Limb (tissue), 2 donors: ENCODE measurements around the gene MROH9.
A peak's percentile ranks its signal among the peaks of the same experiment; 100 is the strongest.

ENCODE experiments used
- DNase-seq, 2 donors: peaks; one replicate each; pipeline ENCODE4 v3.0.0-alpha.2; 2016; ENCODE audit errors: extremely low spot score in 2 of 2

MROH9 gene

DNA sequence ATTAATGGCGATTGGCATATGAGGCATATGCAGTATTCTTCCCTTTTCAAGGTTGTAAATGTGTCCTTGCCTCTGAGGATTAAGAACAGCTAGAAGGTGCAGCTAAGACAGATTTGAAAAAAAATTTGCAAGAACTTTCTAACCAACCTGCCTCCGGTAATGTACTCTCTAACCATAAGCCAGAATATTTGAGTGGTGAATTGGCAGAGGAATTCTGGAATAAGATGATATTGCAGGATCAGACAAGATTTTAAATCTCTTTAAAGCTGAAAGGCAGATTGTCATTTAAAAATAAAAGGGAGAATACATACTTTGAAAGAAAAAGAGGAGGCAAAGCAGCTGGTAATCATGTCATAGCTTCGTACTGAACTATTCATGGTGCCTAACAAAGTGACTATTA, 29.2 kb downstream of the MROH9 start:
- no peak for DNase-seq

DNA sequence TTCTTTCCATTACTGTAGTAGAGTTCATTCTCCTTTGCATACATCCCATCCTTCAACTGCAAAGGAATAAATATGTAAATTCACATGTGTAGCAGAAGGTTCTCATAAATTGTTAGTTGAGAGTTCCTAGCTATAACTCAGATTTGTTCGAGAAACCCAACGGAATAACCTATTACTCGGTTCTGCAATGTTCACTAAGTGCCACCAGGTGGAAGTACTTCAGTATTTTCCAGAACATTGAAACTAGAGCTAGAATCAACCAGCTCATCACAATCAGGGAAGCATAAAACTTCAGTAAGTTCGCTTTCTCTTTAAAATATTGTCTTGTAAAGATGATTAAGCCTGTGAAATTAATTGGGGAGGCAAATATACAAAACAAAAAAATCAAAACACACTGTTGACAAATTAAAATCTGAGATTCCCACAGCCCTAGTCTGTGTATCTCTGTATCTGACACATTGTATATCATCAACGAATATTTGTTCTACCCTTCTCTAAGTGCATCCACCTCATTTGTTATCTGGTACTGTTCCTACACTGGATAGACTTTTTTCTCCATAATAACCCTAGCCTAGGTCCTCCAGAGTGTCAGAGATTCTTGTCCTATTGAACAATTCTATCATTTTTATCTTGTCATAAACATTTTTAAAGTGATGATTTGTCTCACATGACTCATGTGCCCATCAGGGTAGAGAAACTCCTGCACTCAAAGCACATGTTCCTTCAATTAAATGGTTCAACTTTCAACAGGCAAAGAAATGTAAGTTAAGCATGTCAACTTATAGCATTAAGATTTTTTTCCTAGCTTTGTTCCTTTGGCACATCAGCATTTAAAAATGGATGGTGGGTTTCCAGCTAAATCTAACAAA, 31.9 kb downstream of the MROH9 start:
- peak in 1 of 2 donors; percentile 77 for DNase-seq

DNA sequence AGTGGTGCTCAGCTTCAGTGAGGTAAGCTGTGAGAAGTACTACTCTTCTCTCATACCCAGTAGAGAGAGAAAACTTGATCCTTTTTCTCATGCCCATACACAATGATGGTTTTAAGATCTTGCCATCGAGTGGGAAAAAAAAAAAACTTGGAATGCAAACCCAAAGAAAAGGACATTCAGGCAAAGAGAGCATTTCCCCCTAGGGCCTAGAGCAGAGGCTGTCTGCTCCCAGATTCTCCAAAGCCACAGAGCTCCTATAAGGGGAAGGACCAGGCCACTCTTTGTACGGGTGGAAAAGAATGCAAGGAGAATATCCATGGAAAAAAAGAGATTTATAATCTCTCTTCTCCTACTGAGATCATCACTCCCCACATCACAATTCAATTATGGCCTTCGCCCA, 34.9 kb downstream of the MROH9 start:
- no peak for DNase-seq

DNA sequence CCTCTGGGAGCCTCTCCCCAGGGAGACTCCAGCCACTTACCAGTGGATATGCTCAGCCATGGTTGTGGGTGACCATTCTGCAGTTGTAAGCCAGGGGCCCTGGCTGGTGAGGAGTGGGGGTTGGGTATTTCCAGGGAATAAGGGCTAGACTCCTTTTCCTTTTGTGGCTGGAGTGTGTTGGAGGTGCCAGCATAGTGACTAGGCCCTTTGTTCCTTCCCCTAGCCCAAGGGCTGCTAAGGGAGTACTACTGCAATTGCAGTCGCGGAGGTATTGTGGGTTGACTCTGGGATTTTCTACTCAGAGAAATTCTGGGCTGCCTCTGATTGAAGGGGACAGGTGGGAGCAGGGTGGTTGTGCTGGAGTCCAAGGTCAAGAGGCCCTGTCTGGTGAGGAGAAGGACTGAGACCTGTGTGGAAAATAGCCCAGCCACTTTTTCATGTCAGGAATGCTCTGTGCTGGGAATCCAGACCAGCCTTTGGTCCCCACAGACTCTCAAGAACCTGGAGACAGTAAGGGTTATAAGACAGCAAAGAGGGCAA, 43.1 kb downstream of the MROH9 start:
- DNase-seq: no peak

DNA sequence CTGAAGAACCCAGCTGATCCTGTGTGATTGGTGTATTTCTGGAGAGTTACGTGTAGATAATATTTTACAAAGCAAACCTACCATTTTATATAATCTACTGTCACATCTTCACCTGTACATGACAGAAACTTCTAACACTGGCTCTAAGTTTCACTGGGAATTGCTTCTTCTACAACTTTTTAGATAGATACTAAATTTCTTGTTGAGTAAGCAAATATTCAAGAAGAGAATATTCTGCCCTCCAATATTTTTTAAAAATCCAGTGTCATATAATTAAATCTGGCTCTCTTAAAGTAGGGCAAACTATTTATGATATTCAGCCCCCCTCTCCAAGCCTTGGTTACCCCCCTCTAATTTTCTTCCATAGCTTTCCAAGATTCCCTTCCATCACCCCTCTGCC, 50.1 kb downstream of the MROH9 start:
- no peak for DNase-seq

DNA sequence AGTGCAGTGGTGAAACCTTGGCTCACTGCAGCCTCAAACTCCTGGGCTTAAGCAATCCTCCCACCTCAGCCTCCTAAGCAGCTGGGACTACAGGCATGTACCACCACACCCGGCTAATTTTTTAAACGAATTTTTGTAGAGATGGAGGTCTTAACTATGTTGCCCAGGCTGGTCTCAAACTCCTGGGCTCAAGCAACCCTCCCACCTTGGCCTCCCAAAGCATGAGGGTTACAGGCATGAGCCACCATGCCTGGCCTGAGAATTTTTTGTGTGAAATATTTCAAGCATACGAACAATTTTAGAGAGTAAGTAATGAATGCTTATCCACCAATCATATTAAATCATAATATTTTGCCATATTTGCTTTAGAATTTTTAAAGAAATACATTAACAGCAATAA, 51.6 kb downstream of the MROH9 start:
- DNase-seq: no peak

DNA sequence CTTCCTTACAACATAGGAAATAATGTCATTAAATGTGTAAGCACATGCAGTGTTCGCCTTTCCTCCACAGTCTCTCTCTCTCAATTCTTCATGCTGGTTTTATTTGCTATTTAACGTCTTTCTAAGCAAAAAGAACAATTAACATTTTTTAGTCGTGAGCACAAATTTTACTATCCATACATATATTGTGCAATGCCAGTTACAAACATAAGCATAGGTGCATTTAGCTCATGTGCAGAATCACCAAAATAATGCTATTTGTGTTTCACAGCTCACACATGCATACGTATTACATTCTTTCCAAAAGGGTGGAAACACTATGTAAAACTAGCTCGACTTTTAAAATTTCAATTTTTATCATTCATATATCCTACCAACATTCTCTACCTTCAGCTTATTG, 52.1 kb downstream of the MROH9 start:
- DNase-seq: no peak

DNA sequence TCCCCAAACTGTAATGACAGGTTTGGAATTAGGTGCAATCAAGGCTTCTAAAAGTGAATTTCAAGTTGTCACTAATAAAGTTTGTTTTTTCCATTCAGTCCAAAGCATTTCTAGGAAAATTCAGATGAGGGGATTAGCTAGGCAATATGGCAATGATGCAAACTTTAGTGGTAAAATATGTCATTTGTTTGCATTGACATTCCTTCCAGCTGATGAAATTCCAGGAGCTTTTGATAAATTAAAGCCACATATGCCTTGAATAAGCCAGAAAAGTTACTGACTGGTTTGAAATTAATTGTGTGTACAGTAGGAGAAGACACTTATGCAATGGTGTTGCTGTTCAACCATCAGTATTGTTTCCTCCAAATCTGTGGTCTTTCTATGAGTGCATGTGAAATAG, 57.8 kb downstream of the MROH9 start:
- no peak for DNase-seq

DNA sequence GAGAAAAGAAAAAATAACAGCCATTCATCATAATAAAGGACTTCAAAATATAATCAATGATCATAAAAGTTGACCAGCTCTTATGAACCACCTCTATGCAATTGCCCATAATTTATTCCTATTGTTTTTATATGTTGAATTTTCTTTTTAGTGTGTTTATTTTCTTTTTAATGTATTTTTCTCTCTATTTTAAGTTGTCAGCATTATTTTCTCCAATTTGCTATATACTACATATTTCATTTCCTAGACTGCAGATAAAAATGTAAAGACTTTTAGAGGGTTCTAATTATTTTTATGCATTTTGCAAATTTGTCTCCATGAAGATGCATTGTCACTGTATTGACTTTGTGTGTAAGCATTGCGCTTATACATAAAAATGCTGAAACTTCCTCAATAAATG, 58.4 kb downstream of the MROH9 start:
- no peak for DNase-seq

DNA sequence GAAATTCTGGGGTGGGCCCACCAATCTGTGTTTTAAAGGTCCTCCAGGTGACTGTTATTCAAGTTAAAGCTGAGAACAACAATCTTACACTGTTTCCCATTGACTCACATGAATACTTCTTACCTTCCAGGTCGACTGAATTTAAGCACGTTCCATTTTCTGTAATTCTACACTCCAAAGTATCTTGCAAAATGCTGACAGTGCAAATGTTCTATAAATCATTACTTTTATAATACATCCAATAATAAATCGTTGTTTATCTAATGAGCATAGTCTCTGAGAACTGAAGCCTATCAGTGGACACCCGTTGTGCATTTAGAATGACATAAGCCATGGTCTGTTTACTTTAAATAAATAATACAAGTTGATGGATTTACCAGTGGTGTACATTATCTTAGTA, 79.5 kb downstream of the MROH9 start:
- no peak for DNase-seq

DNA sequence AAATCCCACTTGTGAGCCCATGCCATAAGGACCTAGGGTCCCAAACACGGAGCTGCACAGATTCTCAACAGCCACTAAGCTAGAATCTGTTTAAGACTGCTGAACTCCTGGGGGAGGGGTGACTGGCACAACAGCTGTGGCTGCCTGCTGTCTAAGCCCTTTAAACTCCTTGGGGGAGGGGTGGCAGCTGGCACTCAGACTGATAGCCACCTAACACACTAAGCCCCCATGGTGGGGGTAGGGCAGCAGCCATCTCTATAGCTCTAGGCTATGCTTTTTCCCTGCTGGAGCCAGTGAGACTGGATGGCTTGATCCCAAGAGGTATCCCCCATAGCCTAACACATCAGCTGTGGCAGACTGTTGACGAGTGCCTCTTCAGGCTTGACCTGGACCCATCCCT, 82.1 kb downstream of the MROH9 start:
- DNase-seq: peak in 1 of 2 donors; percentile 37

DNA sequence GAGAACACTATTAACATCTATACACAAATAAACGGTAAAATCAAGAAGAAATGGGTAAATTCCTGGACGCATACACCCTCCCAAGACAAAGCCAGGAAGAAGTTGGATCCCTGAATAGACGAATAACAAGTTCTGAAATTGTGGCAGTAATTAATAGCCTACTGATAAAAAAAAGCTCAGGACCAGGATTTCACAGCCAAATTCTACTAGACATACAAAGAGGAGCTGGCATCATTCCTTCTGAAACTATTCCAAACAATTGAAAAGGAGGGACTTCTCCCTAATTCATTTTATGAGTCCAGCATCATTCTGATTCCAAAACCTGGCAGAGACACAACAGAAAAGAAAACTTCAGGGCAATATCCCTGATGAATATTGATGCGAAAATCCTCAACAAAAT, 84.6 kb downstream of the MROH9 start:
- no peak for DNase-seq

DNA sequence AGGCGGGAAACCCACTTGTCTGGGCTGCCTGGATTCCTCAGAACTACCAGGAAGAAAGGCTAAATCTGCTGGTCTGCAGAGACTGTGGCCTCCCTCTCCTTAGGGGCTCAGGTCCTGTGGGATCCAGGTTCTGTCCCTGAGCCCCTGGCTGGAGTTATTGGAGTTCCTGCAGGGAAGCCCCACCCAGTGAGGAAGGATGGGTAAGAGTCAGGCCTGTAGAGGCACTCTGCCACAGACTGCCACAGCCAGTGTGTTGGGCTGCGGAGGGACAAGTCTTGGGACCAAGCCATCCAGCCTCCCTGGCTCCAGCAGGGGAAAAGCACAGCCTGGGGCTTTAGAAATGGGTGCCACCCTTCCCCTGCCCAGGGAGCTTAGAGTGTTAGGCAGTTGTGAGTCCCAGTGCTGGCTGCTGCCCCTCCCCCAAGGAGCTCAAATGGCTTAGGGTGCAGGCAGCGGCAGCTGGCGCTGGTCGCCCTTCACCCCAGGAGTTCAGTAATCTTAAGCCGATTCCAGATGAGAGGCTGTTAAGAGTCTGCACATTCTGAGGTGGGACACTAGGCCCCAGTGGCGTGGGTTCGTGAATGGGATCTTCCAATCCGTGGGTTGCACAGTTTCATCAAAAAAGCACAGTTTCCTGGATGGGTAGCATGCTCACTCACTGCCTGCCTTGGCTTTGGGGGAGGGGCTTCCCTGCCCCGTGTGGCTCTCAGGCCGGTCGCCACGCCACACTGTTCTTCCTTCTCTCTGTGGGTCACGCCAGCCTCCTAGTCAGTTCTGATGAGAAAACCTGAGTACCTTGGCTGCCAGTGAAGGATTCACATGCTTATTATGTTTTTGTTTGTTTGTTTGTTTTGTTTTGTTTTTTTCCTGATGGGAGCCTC, 97.7 kb downstream of the MROH9 start:
- no peak for DNase-seq

DNA sequence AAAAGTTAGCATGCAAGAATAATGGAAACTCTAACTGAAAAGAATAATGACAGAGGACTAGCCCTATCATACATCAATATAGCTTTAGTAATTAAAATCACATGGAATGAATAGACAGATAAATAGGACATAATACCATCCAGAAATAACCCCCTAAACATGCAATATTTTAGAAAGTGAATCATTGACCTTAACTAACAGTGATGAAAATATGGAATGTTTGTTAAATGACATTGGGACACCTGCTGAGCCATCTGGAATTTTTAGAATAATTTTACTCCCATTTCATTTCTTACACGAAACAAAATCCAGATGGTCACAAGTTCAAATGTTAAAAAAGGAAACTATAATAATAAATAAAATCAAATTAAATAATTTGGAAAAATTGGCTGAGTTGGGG, 102.3 kb downstream of the MROH9 start:
- no peak for DNase-seq

DNA sequence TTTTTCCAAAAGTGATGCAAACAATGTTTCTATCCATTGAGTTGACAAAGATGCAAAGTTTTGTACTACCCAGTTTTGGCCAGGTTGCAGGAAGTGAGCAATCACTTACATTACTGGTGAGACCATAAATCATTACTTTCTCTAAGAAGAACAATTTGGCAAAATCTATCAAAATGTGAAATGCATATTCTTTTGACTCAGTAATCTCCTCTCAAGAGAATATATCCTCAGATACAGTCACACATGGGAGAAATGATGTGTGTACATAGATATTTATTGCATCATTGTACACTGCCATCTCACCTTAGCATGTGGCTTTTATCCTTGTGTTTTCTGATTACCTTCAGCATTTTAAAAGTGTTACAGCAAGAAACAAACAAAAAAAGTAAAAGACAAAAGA, 103.0 kb downstream of the MROH9 start:
- no peak for DNase-seq

DNA sequence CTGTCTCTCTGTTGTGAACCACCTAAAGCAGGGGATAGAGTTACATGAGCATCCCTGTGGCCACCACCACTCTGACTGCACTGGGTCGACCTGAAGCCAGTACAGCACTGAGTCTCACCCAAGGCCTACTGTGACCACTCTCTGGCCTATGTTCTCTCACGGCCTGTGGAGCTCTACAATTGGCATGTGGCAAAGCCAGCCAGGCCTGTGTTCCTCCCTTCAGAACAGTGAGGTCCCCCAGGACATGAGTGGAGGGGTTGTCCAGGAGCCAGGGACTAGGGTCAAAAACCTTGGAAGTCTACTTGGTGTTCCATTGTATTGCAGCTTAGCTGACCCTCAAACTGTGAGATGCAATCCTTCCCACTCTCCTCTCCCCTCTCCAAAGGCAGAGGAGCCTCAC, 112.7 kb downstream of the MROH9 start:
- no peak for DNase-seq

DNA sequence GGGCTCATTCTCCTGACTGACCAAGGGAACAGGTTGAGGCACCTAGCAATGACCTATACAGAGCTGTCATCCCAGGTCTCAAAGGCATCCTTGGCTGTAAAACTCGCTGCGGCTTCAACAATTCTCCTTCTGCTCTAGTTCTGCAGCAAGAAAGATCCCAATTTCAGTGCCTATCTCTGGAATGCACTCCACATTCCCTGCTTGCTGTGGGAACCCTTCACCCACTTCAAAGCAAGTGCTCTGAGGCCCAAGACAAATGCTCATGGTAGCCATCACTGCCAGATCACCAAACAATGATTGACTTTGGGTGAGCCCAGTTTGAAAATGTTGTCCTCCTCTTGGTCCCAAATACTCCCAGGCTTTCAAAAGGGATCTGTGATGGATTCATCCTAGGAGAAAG, 117.6 kb downstream of the MROH9 start:
- no peak for DNase-seq

DNA sequence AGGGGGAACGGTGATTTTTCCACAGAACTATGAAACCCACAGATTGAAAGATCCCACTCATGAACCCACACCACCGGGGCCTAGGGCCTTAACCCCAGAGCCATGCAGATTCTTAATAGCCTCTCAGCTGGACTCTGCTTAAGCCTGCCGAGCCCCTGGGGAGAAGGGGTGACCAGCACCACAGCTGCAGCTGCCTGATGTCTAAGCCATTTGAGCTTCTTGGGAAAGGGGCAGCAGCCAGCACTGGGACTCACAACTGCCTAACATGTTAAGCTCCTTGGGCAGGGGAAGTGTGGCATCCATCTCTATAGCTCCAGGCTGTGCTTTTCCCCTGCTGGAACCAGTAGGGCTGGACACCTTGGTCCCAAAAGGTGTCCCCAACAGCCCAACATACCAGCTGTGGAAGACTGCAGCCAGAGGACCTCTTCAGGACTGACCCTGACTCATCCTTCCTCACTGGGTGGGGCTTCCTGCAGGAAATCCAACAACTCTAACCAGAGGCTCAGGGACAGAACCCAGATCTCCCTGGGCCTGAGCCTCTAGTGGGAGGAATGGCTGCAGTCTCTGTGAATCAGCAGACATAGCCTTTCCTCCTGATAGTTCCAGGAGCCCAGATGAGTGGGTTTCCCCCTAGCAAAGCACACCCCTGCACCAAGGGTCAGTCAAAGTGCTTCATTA, 120.8 kb downstream of the MROH9 start:
- DNase-seq: no peak

DNA sequence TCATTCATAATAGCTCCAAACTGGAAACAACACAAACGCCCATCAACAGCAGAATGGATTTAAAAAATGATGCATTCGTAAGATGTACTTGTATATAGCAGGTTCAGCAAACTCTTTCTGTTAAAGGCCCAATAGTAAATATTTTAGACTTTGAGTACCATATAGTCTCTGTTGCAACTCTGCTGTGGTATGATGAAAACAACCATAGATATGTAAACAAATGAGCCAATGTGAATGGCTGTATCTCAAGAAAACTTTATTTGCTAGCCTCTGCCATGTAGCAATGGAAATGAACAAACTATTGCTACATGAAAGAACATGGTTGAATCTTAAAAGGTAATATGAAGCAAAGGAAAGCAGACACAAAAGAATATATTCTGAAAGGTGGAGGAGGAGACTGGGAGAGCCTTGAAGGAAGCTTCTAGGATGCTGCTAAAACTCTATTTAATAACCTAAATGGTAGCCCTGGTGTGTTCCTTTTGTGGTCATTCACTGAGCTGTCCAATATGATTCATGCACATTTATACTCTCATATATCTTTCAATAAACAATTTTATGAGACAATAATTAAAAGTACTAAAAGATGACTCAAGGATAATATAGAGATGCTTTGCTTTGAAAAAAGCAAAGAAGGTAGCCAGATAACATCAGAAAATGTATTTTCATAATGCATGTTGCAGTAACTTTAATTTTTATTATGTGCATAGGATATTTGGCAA, 126.2 kb downstream of the MROH9 start:
- DNase-seq: no peak

DNA sequence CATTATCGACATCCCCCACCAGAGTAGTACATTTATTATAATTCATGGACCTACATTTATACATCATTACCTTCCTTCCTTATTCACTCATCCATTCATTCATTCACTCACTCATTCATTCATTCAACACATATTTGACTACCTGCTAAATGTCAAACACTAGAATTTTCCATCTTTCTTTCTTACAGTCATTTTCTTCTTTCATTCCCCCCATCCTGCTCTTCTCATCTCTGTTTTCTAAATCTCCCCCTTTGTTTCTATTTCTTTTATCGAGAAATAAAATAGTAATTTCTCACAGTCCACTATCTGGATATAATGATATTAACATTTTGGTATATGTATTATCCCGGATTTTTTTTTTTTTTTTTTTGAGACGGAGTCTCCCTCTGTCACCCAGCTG, 127.6 kb downstream of the MROH9 start:
- DNase-seq: no peak

DNA sequence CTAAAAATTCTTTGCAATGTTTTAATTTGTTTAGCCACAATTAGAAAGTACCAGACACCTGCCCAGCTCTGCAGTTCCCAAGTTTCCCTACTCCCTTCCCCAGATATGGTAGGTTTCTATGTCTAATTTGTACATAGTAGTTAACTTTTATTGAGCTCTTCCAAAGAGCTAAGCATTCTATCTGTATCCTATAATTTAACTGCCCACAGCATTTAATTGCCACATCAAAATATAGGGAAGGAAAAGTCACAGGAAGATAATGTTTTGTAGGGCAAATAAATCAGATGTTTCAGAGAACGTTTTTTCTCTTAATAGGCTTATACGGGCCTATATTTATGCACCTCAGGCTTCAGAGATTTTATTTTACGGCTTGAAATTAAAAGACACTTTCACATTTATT, 139.7 kb downstream of the MROH9 start:
- no peak for DNase-seq
